Measurements from ENCODE around the gene SRCAP. TPM values are rescaled to one million over a fixed set of nuclear protein-coding genes. Genes with fewer than 3 reads are reported as not detected.
"Not testable (repeated sequence)": the region's sequence is repeated elsewhere in the genome, so short reads cannot be mapped to it uniquely, and the experiment has no call there.

SRCAP gene
- total RNA-seq, 1 experiment from 2014 or later, result 11.7 TPM

- peak; percentile 97 for DNase-seq (ENCODE audit: low read depth)
These were observed 694 bp upstream of the SRCAP start for GRCh38 chr16:30698139-30698815.

- DNase-seq (ENCODE audit: low read depth), result no peak
These were observed 686 bp downstream of the SRCAP start for GRCh38 chr16:30699615-30700099.

- DNase-seq (ENCODE audit: low read depth), result no peak
These were observed 1.5 kb downstream of the SRCAP start for GRCh38 chr16:30700491-30700890.

GRCh38 chr16:30700971-30701370 lies 2.0 kb downstream of the SRCAP start:
- no peak for DNase-seq (ENCODE audit: low read depth)

- not testable (repeated sequence) for DNase-seq (ENCODE audit: low read depth)
These were observed 4.1 kb downstream of the SRCAP start for GRCh38 chr16:30703071-30703470.

- no peak for DNase-seq (ENCODE audit: low read depth)
These were observed 5.0 kb downstream of the SRCAP start for GRCh38 chr16:30703971-30704370.

- no peak for DNase-seq (ENCODE audit: low read depth)
These were observed 7.1 kb downstream of the SRCAP start for GRCh38 chr16:30706046-30706445.

GRCh38 chr16:30710971-30711370 lies 12.0 kb downstream of the SRCAP start:
- DNase-seq (ENCODE audit: low read depth), result peak; percentile 28

- no peak for DNase-seq (ENCODE audit: low read depth)
These were observed 12.7 kb downstream of the SRCAP start for GRCh38 chr16:30711712-30712111.

- DNase-seq (ENCODE audit: low read depth), result peak; percentile 61
These were observed 16.9 kb downstream of the SRCAP start for GRCh38 chr16:30715750-30716445.

- DNase-seq (ENCODE audit: low read depth), result no peak
These were observed 21.1 kb downstream of the SRCAP start for GRCh38 chr16:30720086-30720485.

GRCh38 chr16:30720694-30721093 lies 21.7 kb downstream of the SRCAP start:
- DNase-seq (ENCODE audit: low read depth), result no peak

- DNase-seq (ENCODE audit: low read depth), result no peak
These were observed 22.2 kb downstream of the SRCAP start for GRCh38 chr16:30721167-30721566.

GRCh38 chr16:30721606-30722005 lies 22.6 kb downstream of the SRCAP start:
- DNase-seq (ENCODE audit: low read depth), result no peak

GRCh38 chr16:30722443-30722842 lies 23.5 kb downstream of the SRCAP start:
- DNase-seq (ENCODE audit: low read depth), result no peak

GRCh38 chr16:30722916-30723315 lies 23.9 kb downstream of the SRCAP start:
- no peak for DNase-seq (ENCODE audit: low read depth)

GRCh38 chr16:30723725-30724355 lies 24.9 kb downstream of the SRCAP start:
- DNase-seq (ENCODE audit: low read depth), result no peak

GRCh38 chr16:30724641-30725417 lies 25.9 kb downstream of the SRCAP start:
- no peak for DNase-seq (ENCODE audit: low read depth)

- DNase-seq (ENCODE audit: low read depth), result no peak
These were observed 26.4 kb downstream of the SRCAP start for GRCh38 chr16:30725418-30725792.

- no peak for DNase-seq (ENCODE audit: low read depth)
These were observed 29.4 kb downstream of the SRCAP start for GRCh38 chr16:30728321-30728720.

GRCh38 chr16:30728899-30729672 lies 30.1 kb downstream of the SRCAP start:
- DNase-seq (ENCODE audit: low read depth), result no peak

Data from M059J (cell line).